HEK293 (cell line): Measurements from ENCODE around the gene RAB1B.

Source experiments
- CTCF ChIA-PET: fragments of 350-600 bp; formaldehyde crosslinking; extraction: SDS; loops from one replicate; lab custom pipeline; 2021; ENCODE audit warnings: antibody characterized with exemption; lab: Yijun Ruan, JAX
- POLR2A ChIA-PET: fragments of 300-600 bp; formaldehyde crosslinking; extraction: SDS; loops from one replicate; lab custom pipeline; 2020; ENCODE audit warnings: antibody characterized with exemption, inconsistent platforms; lab: Yijun Ruan, JAX
- H3K27ac ChIP-seq: fragments of 200-500 bp; sonication (Bioruptor generic); 2 replicates; pipeline ENCODE4 v1.5.1; 2014; ENCODE audit warnings: low read depth, low read length, control low read depth, inconsistent platforms; ENCODE audit errors: extremely low read depth
- H3K36me3 ChIP-seq, 2 experiments: fragments of 200-500 bp in 1 of 2; sonication (Bioruptor generic) in 1 of 2; 1 replicate in 1 of 2; 2 replicates in 1 of 2; pipeline ENCODE4 v1.5.1; 2014 to 2017; ENCODE audit warnings: inconsistent platforms in 2 of 2, low read length in 2 of 2; ENCODE audit not compliant: control insufficient read depth in 2 of 2, insufficient read depth in 1 of 2
- H3K4me1 ChIP-seq: fragments of 200-500 bp; sonication (Bioruptor generic); 2 replicates; pipeline ENCODE4 v1.5.1; 2014; ENCODE audit warnings: mild to moderate bottlenecking, low read length, inconsistent platforms; ENCODE audit not compliant: control insufficient read depth, insufficient read depth
- H3K4me3 ChIP-seq: 2 replicates; pipeline ENCODE4 v1.5.1; 2011; ENCODE audit warnings: low read depth, mild to moderate bottlenecking, control low read depth, low read length, moderate library complexity
- H3K9me3 ChIP-seq: fragments of 200-500 bp; sonication (Bioruptor generic); 2 replicates; pipeline ENCODE4 v1.5.1; 2014; ENCODE audit warnings: low read depth, low read length, inconsistent platforms; ENCODE audit not compliant: control insufficient read depth, insufficient read depth
- FEZF1 ChIP-seq: fragments of 450-650 bp; formaldehyde crosslinking; IDR thresholded peaks from 2 replicates; pipeline ENCODE4 v1.5.1; 2016; ENCODE audit warnings: missing biosample characterization, missing genetic modification characterization
- KLF1 ChIP-seq: fragments of 450-650 bp; formaldehyde crosslinking; IDR thresholded peaks from 2 replicates; pipeline ENCODE4 v1.5.1; 2016; ENCODE audit warnings: missing biosample characterization, missing genetic modification characterization
- KLF7 ChIP-seq: fragments of 450-650 bp; formaldehyde crosslinking; IDR thresholded peaks from 2 replicates; pipeline ENCODE4 v1.5.1; 2016; ENCODE audit warnings: missing biosample characterization, missing genetic modification characterization, borderline replicate concordance
- REPIN1 ChIP-seq: fragments of 450-650 bp; formaldehyde crosslinking; IDR thresholded peaks from 2 replicates; pipeline ENCODE4 v1.5.1; 2017; ENCODE audit warnings: missing biosample characterization, missing genetic modification characterization, low read depth
- ZBTB17 ChIP-seq: fragments of 450-650 bp; formaldehyde crosslinking; IDR thresholded peaks from 2 replicates; pipeline ENCODE4 v1.5.1; 2016; ENCODE audit warnings: missing biosample characterization, missing genetic modification characterization
- ZNF140 ChIP-seq: fragments of 450-650 bp; formaldehyde crosslinking; IDR thresholded peaks from 2 replicates; pipeline ENCODE4 v1.5.1; 2016; ENCODE audit warnings: missing biosample characterization, missing genetic modification characterization
- ZNF211 ChIP-seq: fragments of 450-650 bp; formaldehyde crosslinking; IDR thresholded peaks from 2 replicates; pipeline ENCODE4 v1.5.1; 2016; ENCODE audit warnings: low read depth, missing biosample characterization, missing genetic modification characterization
- ZNF214 ChIP-seq: fragments of 450-650 bp; formaldehyde crosslinking; IDR thresholded peaks from 2 replicates; pipeline ENCODE4 v1.5.1; 2017; ENCODE audit warnings: missing biosample characterization, mild to moderate bottlenecking, missing genetic modification characterization, borderline replicate concordance
- ZNF416 ChIP-seq: fragments of 450-650 bp; formaldehyde crosslinking; IDR thresholded peaks from 2 replicates; pipeline ENCODE4 v1.5.1; 2016; ENCODE audit warnings: missing biosample characterization, missing genetic modification characterization
- ZNF501 ChIP-seq: fragments of 450-650 bp; formaldehyde crosslinking; IDR thresholded peaks from 2 replicates; pipeline ENCODE4 v1.5.1; 2016; ENCODE audit warnings: missing biosample characterization, missing genetic modification characterization
- ZNF548 ChIP-seq: fragments of 450-650 bp; formaldehyde crosslinking; IDR thresholded peaks from 2 replicates; pipeline ENCODE4 v1.5.1; 2016; ENCODE audit warnings: missing biosample characterization, missing genetic modification characterization
- ZNF585B ChIP-seq: fragments of 450-650 bp; formaldehyde crosslinking; IDR thresholded peaks from 2 replicates; pipeline ENCODE4 v1.5.1; 2016; ENCODE audit warnings: missing biosample characterization, missing genetic modification characterization
- ZXDB ChIP-seq: fragments of 450-650 bp; formaldehyde crosslinking; IDR thresholded peaks from 2 replicates; pipeline ENCODE4 v1.5.1; 2016; ENCODE audit warnings: missing biosample characterization, missing genetic modification characterization
- TF ChIP-seq, protein P1 (sequence below): fragments of 450-650 bp; formaldehyde crosslinking; IDR thresholded peaks from 2 replicates; pipeline ENCODE4 v1.5.1; 2016; ENCODE audit warnings: missing biosample characterization, missing genetic modification characterization
- TF ChIP-seq, protein P2 (sequence below): fragments of 450-650 bp; formaldehyde crosslinking; IDR thresholded peaks from 2 replicates; pipeline ENCODE4 v1.5.1; 2016; ENCODE audit warnings: missing biosample characterization, missing genetic modification characterization, low read depth
- TF ChIP-seq, protein P3 (sequence below): fragments of 450-650 bp; formaldehyde crosslinking; IDR thresholded peaks from 2 replicates; pipeline ENCODE4 v1.5.1; 2016; ENCODE audit warnings: missing biosample characterization, missing genetic modification characterization
- TF ChIP-seq, protein P4 (sequence below): fragments of 450-650 bp; formaldehyde crosslinking; IDR thresholded peaks from 2 replicates; pipeline ENCODE4 v1.5.1; 2016; ENCODE audit warnings: missing biosample characterization, missing genetic modification characterization
- TF ChIP-seq, protein P5 (sequence below): fragments of 450-650 bp; formaldehyde crosslinking; IDR thresholded peaks from 2 replicates; pipeline ENCODE4 v1.5.1; 2017; ENCODE audit warnings: missing biosample characterization, mild to moderate bottlenecking, missing genetic modification characterization, moderate library complexity
- TF ChIP-seq, protein P6 (sequence below): fragments of 450-650 bp; formaldehyde crosslinking; IDR thresholded peaks from 2 replicates; pipeline ENCODE4 v1.5.1; 2016; ENCODE audit warnings: missing biosample characterization, missing genetic modification characterization
- TF ChIP-seq, protein P7 (sequence below): fragments of 450-650 bp; formaldehyde crosslinking; IDR thresholded peaks from 2 replicates; pipeline ENCODE4 v1.5.1; 2016; ENCODE audit warnings: missing biosample characterization, missing genetic modification characterization
- TF ChIP-seq, protein P8 (sequence below): fragments of 450-650 bp; formaldehyde crosslinking; IDR thresholded peaks from 2 replicates; pipeline ENCODE4; 2016; ENCODE audit warnings: missing biosample characterization, missing genetic modification characterization

The RAB1B gene

DNA sequence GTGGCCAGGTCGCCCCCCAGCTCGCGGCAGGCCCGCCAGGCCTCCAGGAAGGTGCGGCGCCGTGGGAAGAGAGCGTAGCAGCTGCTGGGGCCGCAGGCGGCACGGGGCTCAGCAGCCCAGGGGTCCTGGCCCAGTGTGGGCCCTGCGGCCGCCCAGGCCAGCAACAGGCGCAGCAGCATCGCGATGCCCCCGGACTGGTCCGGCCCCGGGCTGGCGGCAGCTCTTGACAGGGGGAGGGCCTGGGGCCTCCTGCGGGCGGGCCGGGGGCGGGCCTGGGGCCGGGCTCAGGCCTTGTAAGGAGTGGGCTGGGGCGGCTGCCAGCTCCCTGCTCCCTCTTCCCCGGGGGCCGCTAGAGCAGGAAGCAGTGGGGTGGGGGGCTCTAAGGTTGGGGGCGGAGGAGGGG is 48.4 kb downstream of the RAB1B start, which contains the start of gene CD248:
CD248 (minus strand) TSS at position 196 of the 403 bp plus-strand sequence; CDS start at position 179, 17 bp downstream.
- no peak within 1 kb of the TSS for H3K27ac ChIP-seq
- POLR2A ChIA-PET = interaction anchor here (0.6 to 1.2 kb wide), 2 partner anchors 19 to 102 kb away, joined by 3 read pairs; partner anchors contain the start of gene RIN1
- TF ChIP-seq ZNF548 (tag by site-specific recombination) (no peak), KLF1 (tag by site-specific recombination) (no peak)
- TF ChIP-seq, protein P1, sequence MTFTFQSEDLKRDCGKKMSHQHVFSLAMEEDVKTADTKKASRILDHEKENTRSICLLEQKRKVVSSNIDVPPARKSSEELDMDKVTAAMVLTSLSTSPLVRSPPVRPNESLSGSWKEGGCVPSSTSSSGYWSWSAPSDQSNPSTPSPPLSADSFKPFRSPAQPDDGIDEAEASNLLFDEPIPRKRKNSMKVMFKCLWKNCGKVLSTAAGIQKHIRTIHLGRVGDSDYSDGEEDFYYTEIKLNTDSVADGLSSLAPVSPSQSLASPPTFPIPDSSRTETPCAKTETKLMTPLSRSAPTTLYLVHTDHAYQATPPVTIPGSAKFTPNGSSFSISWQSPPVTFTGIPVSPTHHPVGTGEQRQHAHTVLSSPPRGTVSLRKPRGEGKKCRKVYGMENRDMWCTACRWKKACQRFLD (tag by site-specific recombination) = no peak
- TF ChIP-seq, all 188 proteins: peak for 0
- Histone ChIP-seq H3K4me1 (no peaks in the 10 kb centered on the region), H3K9me3 (no peaks in the 10 kb centered on the region), H3K4me3 (no peak within 1 kb of the TSS), H3K36me3 (no peaks in the 10 kb centered on the region)
- CTCF ChIA-PET = interaction anchor here (0.7 kb wide), 1 partner anchor 10 kb away, joined by 3 read pairs; no protein-coding TSS in a partner anchor

DNA sequence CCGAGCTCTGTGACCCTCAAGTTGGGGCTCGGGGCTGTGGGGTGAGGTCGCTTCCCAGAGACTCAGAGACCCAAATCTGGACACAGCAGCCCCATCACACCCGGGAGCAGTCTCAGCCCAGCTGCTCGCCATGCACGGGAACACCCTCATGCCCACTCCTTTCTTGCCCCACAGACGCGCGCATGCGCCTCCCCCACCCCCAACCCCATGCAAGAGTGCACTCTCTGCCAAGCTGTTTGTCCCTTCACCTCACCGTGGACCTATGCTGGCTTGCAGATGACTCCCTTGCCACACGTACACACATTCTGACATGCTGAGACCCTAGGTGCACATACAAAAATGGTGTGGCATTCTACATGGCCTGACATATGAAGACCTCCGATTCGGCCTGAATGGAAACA is 48.9 kb downstream of the RAB1B start:
- POLR2A ChIA-PET = interaction anchor here (1.2 kb wide), 1 partner anchor 19 kb away, joined by 3 read pairs; the partner anchor contains the start of gene RIN1
- Histone ChIP-seq H3K36me3 (no peaks in the 10 kb centered on the region), H3K27ac (no peak overlapping the region), H3K9me3 (no peaks in the 10 kb centered on the region), H3K4me1 (no peaks in the 10 kb centered on the region), H3K4me3 (no peak overlapping the region)
- CTCF ChIA-PET = interaction anchor here (0.7 kb wide), 1 partner anchor 10 kb away, joined by 3 read pairs; no protein-coding TSS in a partner anchor
- no peak for TF ChIP-seq ZXDB (tag by site-specific recombination)
- TF ChIP-seq ZNF214 (tag by site-specific recombination) = no peak
- no peak for TF ChIP-seq KLF7 (tag by site-specific recombination)
- TF ChIP-seq, protein P2, sequence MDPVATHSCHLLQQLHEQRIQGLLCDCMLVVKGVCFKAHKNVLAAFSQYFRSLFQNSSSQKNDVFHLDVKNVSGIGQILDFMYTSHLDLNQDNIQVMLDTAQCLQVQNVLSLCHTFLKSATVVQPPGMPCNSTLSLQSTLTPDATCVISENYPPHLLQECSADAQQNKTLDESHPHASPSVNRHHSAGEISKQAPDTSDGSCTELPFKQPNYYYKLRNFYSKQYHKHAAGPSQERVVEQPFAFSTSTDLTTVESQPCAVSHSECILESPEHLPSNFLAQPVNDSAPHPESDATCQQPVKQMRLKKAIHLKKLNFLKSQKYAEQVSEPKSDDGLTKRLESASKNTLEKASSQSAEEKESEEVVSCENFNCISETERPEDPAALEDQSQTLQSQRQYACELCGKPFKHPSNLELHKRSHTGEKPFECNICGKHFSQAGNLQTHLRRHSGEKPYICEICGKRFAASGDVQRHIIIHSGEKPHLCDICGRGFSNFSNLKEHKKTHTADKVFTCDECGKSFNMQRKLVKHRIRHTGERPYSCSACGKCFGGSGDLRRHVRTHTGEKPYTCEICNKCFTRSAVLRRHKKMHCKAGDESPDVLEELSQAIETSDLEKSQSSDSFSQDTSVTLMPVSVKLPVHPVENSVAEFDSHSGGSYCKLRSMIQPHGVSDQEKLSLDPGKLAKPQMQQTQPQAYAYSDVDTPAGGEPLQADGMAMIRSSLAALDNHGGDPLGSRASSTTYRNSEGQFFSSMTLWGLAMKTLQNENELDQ = no peak
- no peak for TF ChIP-seq ZBTB17 (tag by site-specific recombination)
- TF ChIP-seq, protein P3, sequence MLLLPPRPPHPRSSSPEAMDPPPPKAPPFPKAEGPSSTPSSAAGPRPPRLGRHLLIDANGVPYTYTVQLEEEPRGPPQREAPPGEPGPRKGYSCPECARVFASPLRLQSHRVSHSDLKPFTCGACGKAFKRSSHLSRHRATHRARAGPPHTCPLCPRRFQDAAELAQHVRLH (tag by site-specific recombination) = no peak
- TF ChIP-seq, protein P4, sequence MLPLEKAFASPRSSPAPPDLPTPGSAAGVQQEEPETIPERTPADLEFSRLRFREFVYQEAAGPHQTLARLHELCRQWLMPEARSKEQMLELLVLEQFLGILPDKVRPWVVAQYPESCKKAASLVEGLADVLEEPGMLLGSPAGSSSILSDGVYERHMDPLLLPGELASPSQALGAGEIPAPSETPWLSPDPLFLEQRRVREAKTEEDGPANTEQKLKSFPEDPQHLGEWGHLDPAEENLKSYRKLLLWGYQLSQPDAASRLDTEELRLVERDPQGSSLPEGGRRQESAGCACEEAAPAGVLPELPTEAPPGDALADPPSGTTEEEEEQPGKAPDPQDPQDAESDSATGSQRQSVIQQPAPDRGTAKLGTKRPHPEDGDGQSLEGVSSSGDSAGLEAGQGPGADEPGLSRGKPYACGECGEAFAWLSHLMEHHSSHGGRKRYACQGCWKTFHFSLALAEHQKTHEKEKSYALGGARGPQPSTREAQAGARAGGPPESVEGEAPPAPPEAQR = no peak
- TF ChIP-seq, protein P5, sequence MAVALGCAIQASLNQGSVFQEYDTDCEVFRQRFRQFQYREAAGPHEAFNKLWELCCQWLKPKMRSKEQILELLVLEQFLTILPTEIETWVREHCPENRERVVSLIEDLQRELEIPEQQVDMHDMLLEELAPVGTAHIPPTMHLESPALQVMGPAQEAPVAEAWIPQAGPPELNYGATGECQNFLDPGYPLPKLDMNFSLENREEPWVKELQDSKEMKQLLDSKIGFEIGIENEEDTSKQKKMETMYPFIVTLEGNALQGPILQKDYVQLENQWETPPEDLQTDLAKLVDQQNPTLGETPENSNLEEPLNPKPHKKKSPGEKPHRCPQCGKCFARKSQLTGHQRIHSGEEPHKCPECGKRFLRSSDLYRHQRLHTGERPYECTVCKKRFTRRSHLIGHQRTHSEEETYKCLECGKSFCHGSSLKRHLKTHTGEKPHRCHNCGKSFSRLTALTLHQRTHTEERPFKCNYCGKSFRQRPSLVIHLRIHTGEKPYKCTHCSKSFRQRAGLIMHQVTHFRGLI (tag by site-specific recombination) = no peak
- TF ChIP-seq ZNF416 = no peak
- no peak for TF ChIP-seq ZNF140 (tag by site-specific recombination)
- TF ChIP-seq, protein P6, sequence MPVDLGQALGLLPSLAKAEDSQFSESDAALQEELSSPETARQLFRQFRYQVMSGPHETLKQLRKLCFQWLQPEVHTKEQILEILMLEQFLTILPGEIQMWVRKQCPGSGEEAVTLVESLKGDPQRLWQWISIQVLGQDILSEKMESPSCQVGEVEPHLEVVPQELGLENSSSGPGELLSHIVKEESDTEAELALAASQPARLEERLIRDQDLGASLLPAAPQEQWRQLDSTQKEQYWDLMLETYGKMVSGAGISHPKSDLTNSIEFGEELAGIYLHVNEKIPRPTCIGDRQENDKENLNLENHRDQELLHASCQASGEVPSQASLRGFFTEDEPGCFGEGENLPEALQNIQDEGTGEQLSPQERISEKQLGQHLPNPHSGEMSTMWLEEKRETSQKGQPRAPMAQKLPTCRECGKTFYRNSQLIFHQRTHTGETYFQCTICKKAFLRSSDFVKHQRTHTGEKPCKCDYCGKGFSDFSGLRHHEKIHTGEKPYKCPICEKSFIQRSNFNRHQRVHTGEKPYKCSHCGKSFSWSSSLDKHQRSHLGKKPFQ (tag by site-specific recombination) = no peak
- TF ChIP-seq ZNF501 (tag by site-specific recombination) = no peak
- no peak for TF ChIP-seq REPIN1 (tag by site-specific recombination)
- no peak for TF ChIP-seq ZNF585B (tag by site-specific recombination)
- no peak for TF ChIP-seq ZNF211 (tag by site-specific recombination)
- TF ChIP-seq, protein P7, sequence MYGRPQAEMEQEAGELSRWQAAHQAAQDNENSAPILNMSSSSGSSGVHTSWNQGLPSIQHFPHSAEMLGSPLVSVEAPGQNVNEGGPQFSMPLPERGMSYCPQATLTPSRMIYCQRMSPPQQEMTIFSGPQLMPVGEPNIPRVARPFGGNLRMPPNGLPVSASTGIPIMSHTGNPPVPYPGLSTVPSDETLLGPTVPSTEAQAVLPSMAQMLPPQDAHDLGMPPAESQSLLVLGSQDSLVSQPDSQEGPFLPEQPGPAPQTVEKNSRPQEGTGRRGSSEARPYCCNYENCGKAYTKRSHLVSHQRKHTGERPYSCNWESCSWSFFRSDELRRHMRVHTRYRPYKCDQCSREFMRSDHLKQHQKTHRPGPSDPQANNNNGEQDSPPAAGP (tag by site-specific recombination) = no peak
- TF ChIP-seq, protein P8, sequence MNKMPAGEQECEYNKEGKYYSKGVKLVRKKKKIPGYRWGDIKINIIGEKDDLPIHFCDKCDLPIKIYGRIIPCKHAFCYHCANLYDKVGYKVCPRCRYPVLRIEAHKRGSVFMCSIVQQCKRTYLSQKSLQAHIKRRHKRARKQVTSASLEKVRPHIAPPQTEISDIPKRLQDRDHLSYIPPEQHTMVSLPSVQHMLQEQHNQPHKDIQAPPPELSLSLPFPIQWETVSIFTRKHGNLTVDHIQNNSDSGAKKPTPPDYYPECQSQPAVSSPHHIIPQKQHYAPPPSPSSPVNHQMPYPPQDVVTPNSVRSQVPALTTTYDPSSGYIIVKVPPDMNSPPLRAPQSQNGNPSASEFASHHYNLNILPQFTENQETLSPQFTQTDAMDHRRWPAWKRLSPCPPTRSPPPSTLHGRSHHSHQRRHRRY (tag by site-specific recombination) = no peak
- no peak for TF ChIP-seq FEZF1 (tag by site-specific recombination)
